Fibroblast of lung (primary cell): ENCODE measurements around the gene ITLN1. TPM values are rescaled to one million over a fixed set of nuclear protein-coding genes. Genes with fewer than 3 reads are reported as not detected.

ENCODE experiments used
- DNase-seq, 2 donors: peaks; one replicate each; pipeline versions ENCODE4 v3.0.0 to v3.0.0-alpha.2; 2010; ENCODE audit warnings: low read depth in 2 of 2
- H2AFZ ChIP-seq: 2 replicates; pipeline ENCODE4 v1.5.1; 2012; ENCODE audit warnings: low read length, control low read depth, inconsistent platforms
- H3K27ac ChIP-seq: 2 replicates; pipeline ENCODE4 v1.5.1; 2011; ENCODE audit warnings: low read length, control low read depth; ENCODE audit not compliant: insufficient read depth
- H3K27me3 ChIP-seq: 2 replicates; pipeline ENCODE4 v1.5.1; 2011; ENCODE audit warnings: mild to moderate bottlenecking, low read length; ENCODE audit not compliant: control insufficient read depth, insufficient read depth
- H3K36me3 ChIP-seq: 2 replicates; pipeline ENCODE4 v1.5.1; 2011; ENCODE audit warnings: low read length; ENCODE audit not compliant: control insufficient read depth, insufficient read depth
- H3K4me1 ChIP-seq: 2 replicates; pipeline ENCODE4 v1.5.1; 2011; ENCODE audit warnings: low read length; ENCODE audit not compliant: control insufficient read depth, insufficient read depth; ENCODE audit errors: extremely low read depth
- H3K4me2 ChIP-seq: 2 replicates; pipeline ENCODE4 v1.5.1; 2011; ENCODE audit warnings: low read length, control low read depth; ENCODE audit not compliant: insufficient read depth; ENCODE audit errors: extremely low read depth
- H3K4me3 ChIP-seq, 4 experiments: fragments of 200-600 bp in 1 of 4; sonication (generic) in 1 of 4; replicated peaks in 1 of 4; 2 replicates each; pipeline ENCODE4 v1.5.1; 2011 to 2016; ENCODE audit warnings: low read length in 4 of 4, low read depth in 3 of 4, mild to moderate bottlenecking in 3 of 4, control low read depth in 2 of 4, inconsistent platforms in 1 of 4, mixed read lengths in 1 of 4; ENCODE audit not compliant: insufficient read depth in 1 of 4; ENCODE audit errors: control extremely low read depth in 1 of 4
- H3K79me2 ChIP-seq: 2 replicates; pipeline ENCODE4 v1.5.1; 2012; ENCODE audit warnings: mild to moderate bottlenecking, low read length, inconsistent platforms; ENCODE audit not compliant: control insufficient read depth, insufficient read depth
- H3K9ac ChIP-seq: 2 replicates; pipeline ENCODE4 v1.5.1; 2011; ENCODE audit warnings: mild to moderate bottlenecking, low read length, control low read depth; ENCODE audit not compliant: insufficient read depth
- H3K9me3 ChIP-seq: 2 replicates; pipeline ENCODE4 v1.5.1; 2012; ENCODE audit warnings: low read depth, low read length; ENCODE audit not compliant: control insufficient read depth, insufficient read depth
- H4K20me1 ChIP-seq: 2 replicates; pipeline ENCODE4 v1.5.1; 2011; ENCODE audit warnings: low read length; ENCODE audit not compliant: control insufficient read depth, insufficient read depth; ENCODE audit errors: extremely low read depth
- EZH2 ChIP-seq: IDR thresholded peaks from 2 replicates; pipeline ENCODE4 v1.5.1; 2012; ENCODE audit warnings: low read length, control low read depth, mild to moderate bottlenecking; ENCODE audit errors: missing control alignments
- polyA plus RNA-seq, 2 donors: library from polyadenylated mRNA; depleted of rRNA in 1 of 2; stranded (reverse) in 1 of 2; unstranded in 1 of 2; fragments of >200 nt; gene quantifications; 2 replicates each; pipeline ENCODE4 v1.2.1, GENCODE V29; 2011 to 2012; ENCODE audit warnings: missing spikeins in 1 of 2
- total RNA-seq: library from RNA; depleted of rRNA; stranded (reverse); fragments of >200 nt; gene quantifications from 2 replicates; pipeline ENCODE4 v1.2.1, GENCODE V29; 2014
- TF ChIP-seq, protein P1 (sequence below), 2 donors: IDR thresholded peaks in 1 of 2; conservative IDR thresholded peaks in 1 of 2; 1 replicate in 1 of 2; 2 replicates in 1 of 2; pipeline ENCODE4 v1.5.1; 2011 to 2012; ENCODE audit warnings: low read length in 2 of 2, control low read depth in 1 of 2, inconsistent platforms in 1 of 2, low read depth in 1 of 2, mild to moderate bottlenecking in 1 of 2

ITLN1 gene
- total and polyA plus RNA-seq, 2 donors (not counting 1 experiment from before 2014, with no cell fraction given): not detected

DNA sequence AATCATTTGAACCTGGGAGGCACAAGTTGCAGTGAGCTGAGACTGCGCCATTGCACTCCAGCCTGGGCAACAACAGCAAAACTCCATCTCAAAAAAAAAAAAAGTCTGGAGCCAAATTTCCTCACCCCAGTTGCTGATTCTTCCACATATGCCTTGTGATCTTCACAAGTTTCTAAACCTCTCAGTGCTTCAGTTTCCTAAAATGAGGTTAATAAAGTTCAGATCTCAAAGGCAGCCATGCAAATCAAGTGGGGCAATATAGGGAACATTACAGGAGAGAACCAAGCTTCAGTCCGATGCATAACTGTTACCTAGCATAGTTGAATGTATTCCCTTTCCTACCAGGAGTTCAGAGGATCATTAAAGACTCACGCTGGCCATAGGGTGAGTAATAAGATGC, 4.8 kb downstream of the ITLN1 start:
- TF ChIP-seq, protein P1, sequence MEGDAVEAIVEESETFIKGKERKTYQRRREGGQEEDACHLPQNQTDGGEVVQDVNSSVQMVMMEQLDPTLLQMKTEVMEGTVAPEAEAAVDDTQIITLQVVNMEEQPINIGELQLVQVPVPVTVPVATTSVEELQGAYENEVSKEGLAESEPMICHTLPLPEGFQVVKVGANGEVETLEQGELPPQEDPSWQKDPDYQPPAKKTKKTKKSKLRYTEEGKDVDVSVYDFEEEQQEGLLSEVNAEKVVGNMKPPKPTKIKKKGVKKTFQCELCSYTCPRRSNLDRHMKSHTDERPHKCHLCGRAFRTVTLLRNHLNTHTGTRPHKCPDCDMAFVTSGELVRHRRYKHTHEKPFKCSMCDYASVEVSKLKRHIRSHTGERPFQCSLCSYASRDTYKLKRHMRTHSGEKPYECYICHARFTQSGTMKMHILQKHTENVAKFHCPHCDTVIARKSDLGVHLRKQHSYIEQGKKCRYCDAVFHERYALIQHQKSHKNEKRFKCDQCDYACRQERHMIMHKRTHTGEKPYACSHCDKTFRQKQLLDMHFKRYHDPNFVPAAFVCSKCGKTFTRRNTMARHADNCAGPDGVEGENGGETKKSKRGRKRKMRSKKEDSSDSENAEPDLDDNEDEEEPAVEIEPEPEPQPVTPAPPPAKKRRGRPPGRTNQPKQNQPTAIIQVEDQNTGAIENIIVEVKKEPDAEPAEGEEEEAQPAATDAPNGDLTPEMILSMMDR (conservative IDR thresholded peaks at IDR 0.05 in 1 of 2, IDR thresholded peaks at IDR 0.05 in 1 of 2; ENCODE audit: low read depth in 1 of 2, low read length in 2 of 2): no peak
- TF ChIP-seq EZH2: no peak
- Histone ChIP-seq H3K9ac (no peak overlapping the region), H2AFZ (no peak overlapping the region), H3K27me3 (no peaks in the 10 kb centered on the region), H3K36me3 (no peaks in the 10 kb centered on the region), H3K4me2 (no peak overlapping the region), H4K20me1 (no peaks in the 10 kb centered on the region), H3K79me2 (no peaks in the 10 kb centered on the region), H3K4me3 (no peak overlapping the region), H3K27ac (no peak overlapping the region), H3K4me1 (no peaks in the 10 kb centered on the region), H3K9me3 (no peaks in the 10 kb centered on the region)
- DNase-seq: no peak

- H3K27ac ChIP-seq: no peak overlapping the region
- no peaks in the 10 kb centered on the region for H3K79me2 ChIP-seq
- no peaks in the 10 kb centered on the region for H3K27me3 ChIP-seq
- no peak overlapping the region for H2AFZ ChIP-seq
- TF ChIP-seq EZH2: no peak
- TF ChIP-seq, protein P1 (conservative IDR thresholded peaks at IDR 0.05 in 1 of 2, IDR thresholded peaks at IDR 0.05 in 1 of 2; ENCODE audit: low read depth in 1 of 2, low read length in 2 of 2): no peak
- no peaks in the 10 kb centered on the region for H3K9me3 ChIP-seq
- H3K4me3 ChIP-seq: no peak overlapping the region
- no peak overlapping the region for H3K4me2 ChIP-seq
- no peaks in the 10 kb centered on the region for H4K20me1 ChIP-seq
- no peak overlapping the region for H3K9ac ChIP-seq
- no peaks in the 10 kb centered on the region for H3K36me3 ChIP-seq
- DNase-seq: no peak
- H3K4me1 ChIP-seq: no peaks in the 10 kb centered on the region
These were observed 5.9 kb downstream of the ITLN1 start for GRCh38 chr1:160879056-160879455.

GRCh38 chr1:160877221-160877620, 7.8 kb downstream of the ITLN1 start:
- Histone ChIP-seq H3K9me3 (no peaks in the 10 kb centered on the region), H3K4me3 (no peak overlapping the region), H4K20me1 (no peaks in the 10 kb centered on the region), H3K79me2 (no peaks in the 10 kb centered on the region), H2AFZ (no peak overlapping the region), H3K4me2 (no peak overlapping the region), H3K27me3 (no peaks in the 10 kb centered on the region), H3K27ac (no peak overlapping the region), H3K9ac (no peak overlapping the region), H3K4me1 (no peaks in the 10 kb centered on the region), H3K36me3 (no peaks in the 10 kb centered on the region)
- no peak for DNase-seq
- TF ChIP-seq EZH2: no peak
- TF ChIP-seq, protein P1 (conservative IDR thresholded peaks at IDR 0.05 in 1 of 2, IDR thresholded peaks at IDR 0.05 in 1 of 2; ENCODE audit: low read depth in 1 of 2, low read length in 2 of 2): no peak
